Mesenchymal stem cell (in vitro differentiated cells and primary cell): Measurements from ENCODE around the gene MITD1. TPM values are rescaled to one million over a fixed set of nuclear protein-coding genes. Genes with fewer than 3 reads are reported as not detected.

Experiments used
- DNase-seq: peaks from one replicate; pipeline ENCODE4 v3.0.0-alpha.2; 2013
- H2AFZ ChIP-seq: one replicate; pipeline ENCODE4 v1.6.1; 2013; ENCODE audit warnings: low read depth, mild to moderate bottlenecking, control low read depth, inconsistent platforms, low read length, moderate library complexity
- H2AK5ac ChIP-seq: 2 replicates; pipeline ENCODE4 v1.6.1; 2013; ENCODE audit warnings: low read length, moderate library complexity, mild to moderate bottlenecking, inconsistent platforms; ENCODE audit not compliant: severe bottlenecking
- H2BK120ac ChIP-seq: one replicate; pipeline ENCODE4 v1.6.1; 2013; ENCODE audit warnings: low read depth, mild to moderate bottlenecking, inconsistent platforms, low read length, moderate library complexity
- H2BK12ac ChIP-seq, 2 experiments: one replicate each; pipeline ENCODE4 v1.6.1; 2013; ENCODE audit warnings: inconsistent platforms in 2 of 2, low read length in 2 of 2, mild to moderate bottlenecking in 2 of 2, moderate library complexity in 2 of 2, control low read depth in 1 of 2
- H2BK15ac ChIP-seq: one replicate; pipeline ENCODE4 v1.6.1; 2013; ENCODE audit warnings: mild to moderate bottlenecking, low read depth, inconsistent platforms; ENCODE audit not compliant: poor library complexity, severe bottlenecking
- H2BK5ac ChIP-seq: 2 replicates; pipeline ENCODE4 v1.6.1; 2013; ENCODE audit warnings: low read depth, mild to moderate bottlenecking, low read length, control low read depth, inconsistent platforms; ENCODE audit not compliant: poor library complexity, severe bottlenecking
- H3K14ac ChIP-seq, 2 experiments: one replicate each; pipeline ENCODE4 v1.6.1; 2013; ENCODE audit warnings: inconsistent platforms in 2 of 2, low read length in 2 of 2, control low read depth in 1 of 2, mild to moderate bottlenecking in 1 of 2, moderate library complexity in 1 of 2
- H3K18ac ChIP-seq, 2 experiments: one replicate each; pipeline ENCODE4 v1.6.1; 2013; ENCODE audit warnings: inconsistent platforms in 2 of 2, low read length in 2 of 2, control low read depth in 1 of 2, low read depth in 1 of 2, mild to moderate bottlenecking in 1 of 2
- H3K23ac ChIP-seq, 2 experiments: one replicate each; pipeline ENCODE4 v1.6.1; 2013; ENCODE audit warnings: inconsistent platforms in 2 of 2, low read length in 2 of 2, mild to moderate bottlenecking in 2 of 2, moderate library complexity in 2 of 2, control low read depth in 1 of 2
- H3K27ac ChIP-seq: 2 replicates; pipeline ENCODE4 v1.5.1; 2013; ENCODE audit warnings: mild to moderate bottlenecking, moderate library complexity, low read length, control low read depth, inconsistent platforms; ENCODE audit not compliant: poor library complexity, severe bottlenecking
- H3K27me3 ChIP-seq, 2 experiments: 2 replicates each; pipeline versions ENCODE4 v1.6.1 to v1.7.0; 2013; ENCODE audit warnings: low read length in 2 of 2, mild to moderate bottlenecking in 2 of 2, moderate library complexity in 2 of 2, control low read depth in 1 of 2, inconsistent platforms in 1 of 2; ENCODE audit not compliant: control insufficient read depth in 1 of 2, insufficient read depth in 1 of 2
- H3K36me3 ChIP-seq, 2 experiments: 2 replicates each; pipeline versions ENCODE4 v1.6.1 to v1.7.0; 2013; ENCODE audit warnings: low read length in 2 of 2, control low read depth in 1 of 2, inconsistent platforms in 1 of 2, low read depth in 1 of 2, mild to moderate bottlenecking in 1 of 2; ENCODE audit not compliant: insufficient read depth in 2 of 2, control insufficient read depth in 1 of 2
- H3K4ac ChIP-seq, 2 experiments: one replicate each; pipeline ENCODE4 v1.6.1; 2013; ENCODE audit warnings: inconsistent platforms in 2 of 2, low read length in 2 of 2, mild to moderate bottlenecking in 2 of 2, moderate library complexity in 2 of 2, control low read depth in 1 of 2, low read depth in 1 of 2
- H3K4me1 ChIP-seq: 2 replicates; pipeline ENCODE4 v1.6.1; 2013; ENCODE audit warnings: low read depth, low read length, control low read depth; ENCODE audit not compliant: control insufficient read depth, insufficient read depth
- H3K4me2 ChIP-seq: 2 replicates; pipeline ENCODE4 v1.6.1; 2013; ENCODE audit warnings: low read length, mild to moderate bottlenecking, inconsistent platforms; ENCODE audit not compliant: poor library complexity, severe bottlenecking
- H3K4me3 ChIP-seq, 2 experiments: 2 replicates each; pipeline versions ENCODE4 v1.5.1 to v1.7.0; 2013; ENCODE audit warnings: low read length in 2 of 2, mild to moderate bottlenecking in 2 of 2, control low read depth in 1 of 2, low read depth in 1 of 2; ENCODE audit not compliant: insufficient read depth in 1 of 2
- H3K79me1 ChIP-seq: replicated peaks from 2 replicates; pipeline ENCODE4 v1.6.1; 2013; ENCODE audit warnings: mild to moderate bottlenecking, control low read depth, low read length, inconsistent platforms; ENCODE audit not compliant: poor library complexity, severe bottlenecking
- H3K9ac ChIP-seq: 2 replicates; pipeline ENCODE4 v1.7.0; 2013; ENCODE audit warnings: mild to moderate bottlenecking, low read length, moderate library complexity
- H3K9me3 ChIP-seq: 2 replicates; pipeline ENCODE4 v1.7.0; 2013; ENCODE audit warnings: mild to moderate bottlenecking, low read length; ENCODE audit not compliant: control insufficient read depth
- H4K8ac ChIP-seq: one replicate; pipeline ENCODE4 v1.6.1; 2013; ENCODE audit warnings: inconsistent platforms, mild to moderate bottlenecking, low read length, moderate library complexity
- H4K91ac ChIP-seq: one replicate; pipeline ENCODE4 v1.6.1; 2013; ENCODE audit warnings: mild to moderate bottlenecking, low read length, inconsistent platforms
- WGBS: methylation state at CpG from one replicate; pipeline ENCODE4 v1.1.7; 2013; ENCODE audit warnings: mixed read lengths; 5-methylcytosine and 5-hydroxymethylcytosine counted together
- polyA plus RNA-seq, 2 experiments: library from polyadenylated mRNA; stranded (reverse); fragments of 200-250 nt; gene quantifications; one replicate each; pipeline ENCODE4 v1.2.3, GENCODE V29; 2013

MITD1 gene
- polyA plus RNA-seq (2013, experiment 1 of 2), result 51.7 TPM
- 50.2 TPM for polyA plus RNA-seq (2013, experiment 2 of 2)

GRCh38 chr2:99180755-99181623 is at the start of gene MITD1, which contains the start of gene MRPL30:
Gene MITD1, minus strand, starts transcription at chr2:99181058. Its CDS starts 77 bp downstream, at chr2:99180981.
Gene MRPL30, plus strand, starts transcription at chr2:99181184. Its CDS starts 5,020 bp downstream, at chr2:99186204.
- Histone ChIP-seq H3K4me2 (peak within 1 kb of the TSS; percentile 94), H2BK15ac (peak within 1 kb of the TSS; percentile 65), H3K4me1 (peaks cover 4% of the 10 kb centered on the region), H3K4me3 (peak within 1 kb of the TSS; percentile 82 to 99), H3K14ac (peak within 1 kb of the TSS in 1 of 2 experiments; percentile 39), H3K23ac (no peak within 1 kb of the TSS), H2BK12ac (no peak within 1 kb of the TSS), H3K79me1 (peaks cover 22% of the 10 kb centered on the region), H2AK5ac (no peak within 1 kb of the TSS), H3K4ac (peak within 1 kb of the TSS in 1 of 2 experiments; percentile 47), H3K9me3 (no peaks in the 10 kb centered on the region), H4K91ac (peak within 1 kb of the TSS; percentile 84), H3K27ac (peak within 1 kb of the TSS; percentile 94), H3K27me3 (no peaks in the 10 kb centered on the region), H4K8ac (peak within 1 kb of the TSS; percentile 95), H3K36me3 (no peaks in the 10 kb centered on the region), H2AFZ (peak within 1 kb of the TSS; percentile 91), H3K18ac (peak within 1 kb of the TSS; percentile 85 to 88), H2BK120ac (peak within 1 kb of the TSS; percentile 8), H3K9ac (peak within 1 kb of the TSS; percentile 97), H2BK5ac (peak within 1 kb of the TSS; percentile 69)
- DNase-seq, result peak; percentile 98
- WGBS, result under 1% methylated on average over 39 of the region's 39 CpGs

GRCh38 chr2:99217929-99218501 is 37.2 kb upstream of the MITD1 start:
- H3K27ac ChIP-seq, result no peak overlapping the region
- H2AK5ac ChIP-seq, result no peak overlapping the region
- H2BK15ac ChIP-seq, result no peak overlapping the region
- H3K4ac ChIP-seq, result no peak overlapping the region
- H4K8ac ChIP-seq, result no peak overlapping the region
- no peaks in the 10 kb centered on the region for H3K27me3 ChIP-seq
- 66% methylated on average over 4 of the region's 4 CpGs for WGBS
- no peak overlapping the region for H3K14ac ChIP-seq
- H3K18ac ChIP-seq, result no peak overlapping the region
- H4K91ac ChIP-seq, result no peak overlapping the region
- no peak overlapping the region for H3K4me3 ChIP-seq
- H2BK5ac ChIP-seq, result no peak overlapping the region
- no peaks in the 10 kb centered on the region for H3K4me1 ChIP-seq
- no peak overlapping the region for H3K9ac ChIP-seq
- H2AFZ ChIP-seq, result no peak overlapping the region
- H3K4me2 ChIP-seq, result no peak overlapping the region
- H3K79me1 ChIP-seq, result no peaks in the 10 kb centered on the region
- peaks cover 4 to 6% of the 10 kb centered on the region in 2 experiments for H3K36me3 ChIP-seq
- H2BK120ac ChIP-seq, result no peak overlapping the region
- peaks cover 4% of the 10 kb centered on the region for H3K9me3 ChIP-seq
- DNase-seq, result no peak
- no peak overlapping the region for H2BK12ac ChIP-seq
- H3K23ac ChIP-seq, result no peak overlapping the region

- Histone ChIP-seq H3K79me1 (no peaks in the 10 kb centered on the region), H3K23ac (no peak overlapping the region), H3K4me1 (no peaks in the 10 kb centered on the region), H4K91ac (peak overlapping the region; percentile 41), H4K8ac (no peak overlapping the region), H3K4me3 (no peak overlapping the region), H2BK12ac (no peak overlapping the region), H2AK5ac (no peak overlapping the region), H3K14ac (no peak overlapping the region), H3K4ac (no peak overlapping the region), H3K9ac (no peak overlapping the region), H2BK15ac (no peak overlapping the region), H3K36me3 (peaks cover 4 to 6% of the 10 kb centered on the region in 2 experiments), H3K27ac (no peak overlapping the region), H3K9me3 (peaks cover 4% of the 10 kb centered on the region), H3K27me3 (no peaks in the 10 kb centered on the region), H3K4me2 (no peak overlapping the region), H2BK5ac (no peak overlapping the region), H2AFZ (no peak overlapping the region), H2BK120ac (no peak overlapping the region), H3K18ac (no peak overlapping the region)
- WGBS, result no CpG with 5 or more reads among the region's 2 CpGs
- no peak for DNase-seq
Measured at GRCh38 chr2:99216096-99216495, 35.2 kb upstream of the MITD1 start.

GRCh38 chr2:99205491-99205890 is 24.6 kb upstream of the MITD1 start:
- Histone ChIP-seq H3K27me3 (no peaks in the 10 kb centered on the region), H3K18ac (no peak overlapping the region), H4K8ac (no peak overlapping the region), H2AFZ (no peak overlapping the region), H3K14ac (no peak overlapping the region), H2BK12ac (no peak overlapping the region), H3K4me1 (no peaks in the 10 kb centered on the region), H4K91ac (no peak overlapping the region), H3K79me1 (no peaks in the 10 kb centered on the region), H3K4me3 (no peak overlapping the region), H2BK120ac (no peak overlapping the region), H2AK5ac (no peak overlapping the region), H3K4ac (no peak overlapping the region), H3K9ac (no peak overlapping the region), H2BK15ac (no peak overlapping the region), H2BK5ac (no peak overlapping the region), H3K4me2 (no peak overlapping the region), H3K9me3 (no peaks in the 10 kb centered on the region), H3K27ac (no peak overlapping the region), H3K36me3 (peaks cover 4 to 10% of the 10 kb centered on the region in 2 experiments), H3K23ac (no peak overlapping the region)
- no peak for DNase-seq
- WGBS, result 96% methylated on average over 5 of the region's 5 CpGs
